Neuronal stem cell (in vitro differentiated cells): Measurements from ENCODE around the gene NXPE2.

Experiments
- DNase-seq: peaks from one replicate; pipeline ENCODE4 v3.0.0-alpha.2; 2013; ENCODE audit warnings: low spot score
- H2AFZ ChIP-seq: one replicate; pipeline ENCODE4 v1.6.1; 2013; ENCODE audit warnings: mild to moderate bottlenecking, low read length, inconsistent platforms
- H2AK5ac ChIP-seq: 2 replicates; pipeline ENCODE4 v1.6.1; 2013; ENCODE audit warnings: low read depth, mild to moderate bottlenecking, inconsistent platforms, low read length, moderate library complexity, mixed read lengths
- H2BK120ac ChIP-seq: 2 replicates; pipeline ENCODE4 v1.6.1; 2013; ENCODE audit warnings: low read depth, mild to moderate bottlenecking, inconsistent platforms, low read length, moderate library complexity, mixed read lengths
- H2BK12ac ChIP-seq: one replicate; pipeline ENCODE4 v1.6.1; 2013; ENCODE audit warnings: low read length, inconsistent platforms
- H2BK15ac ChIP-seq: 2 replicates; pipeline ENCODE4 v1.6.1; 2013; ENCODE audit warnings: mild to moderate bottlenecking, low read length, inconsistent platforms, mixed read lengths
- H2BK5ac ChIP-seq: one replicate; pipeline ENCODE4 v1.6.1; 2013; ENCODE audit warnings: inconsistent platforms, mild to moderate bottlenecking, low read length, moderate library complexity
- H3K14ac ChIP-seq: one replicate; pipeline ENCODE4 v1.6.1; 2013; ENCODE audit warnings: low read length, inconsistent platforms
- H3K18ac ChIP-seq: 2 replicates; pipeline ENCODE4 v1.6.1; 2013; ENCODE audit warnings: low read length, inconsistent platforms
- H3K23ac ChIP-seq: 2 replicates; pipeline ENCODE4 v1.6.1; 2013; ENCODE audit warnings: low read depth, mild to moderate bottlenecking, mixed read lengths, low read length, inconsistent platforms; ENCODE audit not compliant: poor library complexity
- H3K27ac ChIP-seq: replicated peaks from 3 replicates; pipeline ENCODE4 v1.5.1; 2013; ENCODE audit warnings: low read length, inconsistent platforms
- H3K27me3 ChIP-seq, 3 experiments: 2 replicates each; pipeline ENCODE4 v1.6.1; 2013; ENCODE audit warnings: low read length in 3 of 3, mild to moderate bottlenecking in 2 of 3, inconsistent platforms in 1 of 3, low read depth in 1 of 3, mixed read lengths in 1 of 3, moderate library complexity in 1 of 3; ENCODE audit not compliant: control insufficient read depth in 3 of 3, insufficient read depth in 3 of 3
- H3K36me3 ChIP-seq, 2 donors: replicated peaks in 1 of 2; 2 replicates each; pipeline ENCODE4 v1.6.1; 2013; ENCODE audit warnings: low read length in 2 of 2; ENCODE audit not compliant: control insufficient read depth in 2 of 2, insufficient read depth in 2 of 2
- H3K4ac ChIP-seq: 2 replicates; pipeline ENCODE4 v1.6.1; 2013; ENCODE audit warnings: inconsistent platforms, mild to moderate bottlenecking, low read length, moderate library complexity
- H3K4me1 ChIP-seq, 2 donors: 1 replicate in 1 of 2; 2 replicates in 1 of 2; pipeline ENCODE4 v1.6.1; 2013; ENCODE audit warnings: low read length in 2 of 2, low read depth in 1 of 2; ENCODE audit not compliant: control insufficient read depth in 2 of 2, insufficient read depth in 1 of 2
- H3K4me2 ChIP-seq: one replicate; pipeline ENCODE4 v1.6.1; 2013; ENCODE audit warnings: mild to moderate bottlenecking, low read length, inconsistent platforms; ENCODE audit not compliant: insufficient read depth, poor library complexity, severe bottlenecking
- H3K4me3 ChIP-seq, 2 donors: 2 replicates each; pipeline ENCODE4 v1.5.1; 2013; ENCODE audit warnings: low read length in 2 of 2, mild to moderate bottlenecking in 2 of 2, inconsistent platforms in 1 of 2, moderate library complexity in 1 of 2
- H3K79me1 ChIP-seq: one replicate; pipeline ENCODE4 v1.6.1; 2013; ENCODE audit warnings: low read depth, mild to moderate bottlenecking, inconsistent platforms, low read length, moderate library complexity
- H3K9ac ChIP-seq: one replicate; pipeline ENCODE4 v1.6.1; 2013; ENCODE audit warnings: mild to moderate bottlenecking, low read depth, low read length, inconsistent platforms; ENCODE audit not compliant: poor library complexity
- H3K9me3 ChIP-seq, 2 donors: replicated peaks in 1 of 2; 2 replicates each; pipeline versions ENCODE3 to v1.6.1; 2013; ENCODE audit warnings: low read length in 2 of 2, mild to moderate bottlenecking in 2 of 2, inconsistent platforms in 1 of 2, low read depth in 1 of 2, mixed read lengths in 1 of 2, moderate library complexity in 1 of 2; ENCODE audit not compliant: control insufficient read depth in 2 of 2, insufficient read depth in 1 of 2
- H4K8ac ChIP-seq: one replicate; pipeline ENCODE4 v1.6.1; 2013; ENCODE audit warnings: low read depth, mild to moderate bottlenecking, inconsistent platforms, low read length, moderate library complexity
- H4K91ac ChIP-seq: one replicate; pipeline ENCODE4 v1.6.1; 2013; ENCODE audit warnings: low read length, low read depth, mild to moderate bottlenecking, inconsistent platforms; ENCODE audit not compliant: poor library complexity
- WGBS, 2 donors: extraction: QIAGEN DNeasy Blood & Tissue Kit; methylation state at CpG; one replicate each; pipeline ENCODE4 v1.1.7; 2013; ENCODE audit warnings: missing lambda C conversion rate in 2 of 2, mixed read lengths in 1 of 2; ENCODE audit not compliant: insufficient read length in 2 of 2, insufficient replicate concordance in 1 of 2; ENCODE audit errors: extremely low coverage in 2 of 2; 5-methylcytosine and 5-hydroxymethylcytosine counted together

Gene NXPE2

GRCh38 chr11:114736806-114737205, 58.5 kb downstream of the NXPE2 start:
- Histone ChIP-seq H2BK12ac (no peak overlapping the region), H3K9ac (no peak overlapping the region), H3K4me3 (no peak overlapping the region), H3K36me3 (no peaks in the 10 kb centered on the region), H3K9me3 (no peaks in the 10 kb centered on the region), H2BK15ac (no peak overlapping the region), H2BK120ac (no peak overlapping the region), H3K27ac (no peak overlapping the region), H3K4ac (no peak overlapping the region), H3K4me2 (no peak overlapping the region), H4K8ac (no peak overlapping the region), H3K4me1 (no peaks in the 10 kb centered on the region), H4K91ac (no peak overlapping the region), H3K27me3 (no peaks in the 10 kb centered on the region), H3K23ac (no peak overlapping the region), H2AK5ac (no peak overlapping the region), H2AFZ (no peak overlapping the region), H3K79me1 (no peaks in the 10 kb centered on the region), H3K14ac (no peak overlapping the region), H2BK5ac (no peak overlapping the region), H3K18ac (no peak overlapping the region)
- WGBS, 2 donors, result no CpG with 5 or more reads among the region's 4 CpGs
- no peak for DNase-seq

- Histone ChIP-seq H3K9ac (no peak overlapping the region), H3K18ac (no peak overlapping the region), H3K36me3 (no peaks in the 10 kb centered on the region), H2BK12ac (no peak overlapping the region), H3K14ac (no peak overlapping the region), H2BK15ac (no peak overlapping the region), H2BK120ac (no peak overlapping the region), H3K4me2 (no peak overlapping the region), H2AFZ (no peak overlapping the region), H3K4ac (no peak overlapping the region), H4K8ac (no peak overlapping the region), H3K4me3 (no peak overlapping the region), H3K23ac (no peak overlapping the region), H3K9me3 (no peaks in the 10 kb centered on the region), H3K4me1 (no peaks in the 10 kb centered on the region), H2BK5ac (no peak overlapping the region), H3K27me3 (no peaks in the 10 kb centered on the region), H3K27ac (no peak overlapping the region), H4K91ac (no peak overlapping the region), H2AK5ac (no peak overlapping the region), H3K79me1 (no peaks in the 10 kb centered on the region)
- DNase-seq, result peak; percentile 21
Observed at GRCh38 chr11:114738954-114739353, 60.6 kb downstream of the NXPE2 start.

GRCh38 chr11:114745150-114745671, 66.9 kb downstream of the NXPE2 start:
- Histone ChIP-seq H3K27me3 (no peaks in the 10 kb centered on the region), H3K9ac (no peak overlapping the region), H3K9me3 (no peaks in the 10 kb centered on the region), H2BK15ac (no peak overlapping the region), H2BK5ac (no peak overlapping the region), H3K18ac (no peak overlapping the region), H3K36me3 (no peaks in the 10 kb centered on the region), H2AK5ac (no peak overlapping the region), H2AFZ (no peak overlapping the region), H3K79me1 (no peaks in the 10 kb centered on the region), H2BK120ac (no peak overlapping the region), H3K23ac (no peak overlapping the region), H3K4ac (no peak overlapping the region), H4K8ac (no peak overlapping the region), H3K14ac (no peak overlapping the region), H3K4me3 (no peak overlapping the region), H4K91ac (no peak overlapping the region), H3K27ac (no peak overlapping the region), H3K4me1 (no peaks in the 10 kb centered on the region), H2BK12ac (no peak overlapping the region), H3K4me2 (no peak overlapping the region)
- no peak for DNase-seq
- no CpG with 5 or more reads among the region's 2 CpGs for WGBS, 2 donors

GRCh38 chr11:114746013-114746412, 67.7 kb downstream of the NXPE2 start:
- Histone ChIP-seq H4K91ac (no peak overlapping the region), H3K9me3 (no peaks in the 10 kb centered on the region), H2BK15ac (no peak overlapping the region), H2AFZ (no peak overlapping the region), H4K8ac (no peak overlapping the region), H3K27me3 (no peaks in the 10 kb centered on the region), H3K14ac (no peak overlapping the region), H2BK12ac (no peak overlapping the region), H3K18ac (no peak overlapping the region), H2BK5ac (no peak overlapping the region), H3K36me3 (no peaks in the 10 kb centered on the region), H2BK120ac (no peak overlapping the region), H3K27ac (no peak overlapping the region), H2AK5ac (no peak overlapping the region), H3K4me3 (no peak overlapping the region), H3K9ac (no peak overlapping the region), H3K4me1 (no peaks in the 10 kb centered on the region), H3K79me1 (no peaks in the 10 kb centered on the region), H3K4me2 (no peak overlapping the region), H3K23ac (no peak overlapping the region), H3K4ac (no peak overlapping the region)
- no peak for DNase-seq
- WGBS, 2 donors, result no CpG with 5 or more reads among the region's 3 CpGs
